Inflammatory macrophage treated with lipopolysaccharide for 4 hours (primary cell): ENCODE measurements around the gene KLHL26.
"Not testable (repeated sequence)": the region's sequence is repeated elsewhere in the genome, so short reads cannot be mapped to it uniquely, and the experiment has no call there.

Experiments used
- DNase-seq: peaks from one replicate; pipeline ENCODE4 v3.0.0-alpha.2; 2020

The KLHL26 gene, protein sequence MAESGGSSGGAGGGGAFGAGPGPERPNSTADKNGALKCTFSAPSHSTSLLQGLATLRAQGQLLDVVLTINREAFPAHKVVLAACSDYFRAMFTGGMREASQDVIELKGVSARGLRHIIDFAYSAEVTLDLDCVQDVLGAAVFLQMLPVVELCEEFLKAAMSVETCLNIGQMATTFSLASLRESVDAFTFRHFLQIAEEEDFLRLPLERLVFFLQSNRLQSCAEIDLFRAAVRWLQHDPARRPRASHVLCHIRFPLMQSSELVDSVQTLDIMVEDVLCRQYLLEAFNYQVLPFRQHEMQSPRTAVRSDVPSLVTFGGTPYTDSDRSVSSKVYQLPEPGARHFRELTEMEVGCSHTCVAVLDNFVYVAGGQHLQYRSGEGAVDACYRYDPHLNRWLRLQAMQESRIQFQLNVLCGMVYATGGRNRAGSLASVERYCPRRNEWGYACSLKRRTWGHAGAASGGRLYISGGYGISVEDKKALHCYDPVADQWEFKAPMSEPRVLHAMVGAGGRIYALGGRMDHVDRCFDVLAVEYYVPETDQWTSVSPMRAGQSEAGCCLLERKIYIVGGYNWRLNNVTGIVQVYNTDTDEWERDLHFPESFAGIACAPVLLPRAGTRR

DNA sequence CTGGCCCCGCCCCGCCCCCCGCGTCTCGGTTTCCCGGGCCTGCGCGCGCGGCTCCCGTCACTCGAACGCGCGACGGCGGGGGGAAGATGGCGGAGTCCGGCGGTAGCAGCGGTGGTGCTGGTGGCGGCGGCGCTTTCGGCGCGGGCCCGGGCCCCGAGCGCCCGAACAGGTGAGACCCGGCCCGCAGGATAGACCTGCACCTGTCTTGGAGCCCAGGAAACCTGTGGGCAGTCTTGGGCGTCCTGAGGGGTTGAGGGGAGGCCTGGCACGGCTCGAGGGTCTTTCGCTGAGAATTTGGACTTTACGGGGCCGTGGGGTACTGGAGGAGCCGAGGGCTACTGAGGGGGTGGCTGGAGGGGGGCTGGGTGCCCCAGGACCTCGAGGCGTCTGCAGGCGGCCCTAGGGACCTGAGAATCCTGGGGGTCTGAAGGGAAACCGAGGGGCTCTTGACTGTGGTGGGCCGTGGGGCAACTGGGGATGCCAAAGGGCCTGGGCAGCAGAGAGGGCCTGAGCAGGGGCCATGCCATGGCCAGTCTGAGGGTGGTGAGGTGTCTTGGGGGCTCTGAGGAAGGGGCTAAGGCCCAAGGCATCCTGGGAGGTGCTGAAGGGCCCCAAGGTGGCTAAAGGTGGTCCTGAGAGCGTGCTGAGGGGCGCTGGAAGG lies at the start of gene KLHL26:
TSS of gene KLHL26 (plus strand) at position 60 of the 661 bp plus-strand sequence. CDS start at position 87, 27 bp downstream.
- DNase-seq = no peak

DNA sequence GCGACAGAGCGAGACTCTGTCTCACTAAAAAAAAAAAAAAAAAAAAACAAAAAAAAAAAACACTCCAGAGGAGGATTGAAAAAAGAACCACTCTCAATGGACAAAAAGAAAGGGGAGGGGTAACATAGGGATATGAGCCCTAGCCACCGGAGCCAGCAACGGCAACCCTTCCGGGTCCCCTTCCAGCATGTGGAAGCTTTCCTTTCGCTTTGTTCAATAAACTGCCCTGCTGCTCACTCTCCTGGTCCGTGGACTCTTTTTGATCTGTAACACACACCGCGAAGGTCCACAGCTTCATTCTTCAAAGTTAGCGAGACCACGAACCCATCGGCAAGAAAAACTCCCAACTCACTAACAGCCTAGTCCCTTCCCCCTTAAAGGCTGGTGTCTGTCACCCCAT lies 49.3 kb upstream of the KLHL26 start:
- DNase-seq = no peak

DNA sequence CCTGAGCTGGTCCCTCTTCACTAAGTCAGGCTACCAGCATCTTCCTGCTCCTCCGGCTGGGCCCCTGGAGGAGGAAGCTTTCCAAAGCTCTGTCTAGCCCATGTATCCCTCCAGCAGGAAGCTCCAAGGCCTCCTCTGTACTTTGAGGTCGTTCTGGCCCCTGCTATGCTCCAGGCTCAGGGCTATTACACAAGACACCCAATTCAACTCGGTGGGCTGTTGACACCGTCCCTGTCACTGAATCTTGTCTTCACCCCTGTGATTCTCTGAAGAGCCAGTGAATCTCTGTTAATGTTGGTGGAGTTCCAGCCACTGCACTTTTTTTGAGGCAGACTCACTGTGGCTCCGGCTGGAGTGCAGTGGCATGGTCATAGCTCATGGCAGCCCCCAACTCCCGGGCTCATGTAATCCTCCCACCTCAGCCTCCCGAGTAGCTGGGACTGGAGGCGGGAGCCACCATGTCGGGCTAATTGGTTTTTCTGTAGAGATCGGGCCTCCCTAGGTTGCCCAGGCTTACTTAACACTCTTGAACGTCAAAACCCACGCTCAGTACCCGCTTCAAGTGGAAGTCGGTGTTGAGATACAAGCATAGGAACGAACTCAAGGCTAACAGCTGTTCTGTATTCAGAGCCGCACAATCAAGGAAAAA lies 48.7 kb upstream of the KLHL26 start:
- no peak for DNase-seq

DNA sequence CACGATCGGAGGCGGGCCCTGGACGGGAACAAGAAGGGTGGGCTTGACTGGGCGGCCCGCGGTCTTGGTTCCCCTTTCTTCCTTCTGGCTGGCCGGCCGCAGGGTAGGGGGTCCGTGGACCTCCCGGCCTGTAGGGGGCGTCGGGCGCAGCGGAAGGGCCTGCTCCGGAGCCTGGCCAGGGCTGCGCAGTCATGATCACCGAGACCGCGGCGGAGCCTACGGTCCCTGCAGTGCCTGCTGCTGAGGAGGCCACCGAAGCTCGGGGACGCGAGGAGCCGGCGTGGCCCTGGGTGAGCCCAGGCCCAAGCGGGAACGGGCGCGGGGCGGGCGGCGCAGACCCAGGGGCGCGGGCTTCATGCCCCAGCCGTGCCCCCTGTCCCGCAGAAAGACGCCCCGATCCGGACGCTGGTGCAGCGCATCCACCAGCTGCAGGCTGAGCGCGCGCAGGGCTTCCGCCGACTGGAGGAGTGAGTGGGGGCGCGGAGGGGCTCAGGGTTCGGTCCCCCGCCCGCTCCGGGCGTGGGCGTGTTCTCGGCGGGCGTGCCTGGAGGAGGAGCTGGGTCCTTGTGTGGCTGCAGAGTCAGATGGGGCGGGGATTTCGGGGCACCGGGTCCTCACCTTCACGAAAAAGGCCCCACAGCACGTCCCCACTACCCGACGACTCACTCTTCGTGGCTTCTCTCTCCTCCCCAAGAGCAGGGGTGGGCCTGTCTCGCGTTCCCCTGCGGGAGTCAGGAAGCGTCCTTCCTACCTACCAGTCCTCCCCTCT lies 48.0 kb upstream of the KLHL26 start, which contains the start of gene REX1BD:
TSS of gene REX1BD (plus strand) at position 188 of the 769 bp plus-strand sequence. CDS start at position 192, 4 bp downstream.
- DNase-seq = peak; percentile 86

DNA sequence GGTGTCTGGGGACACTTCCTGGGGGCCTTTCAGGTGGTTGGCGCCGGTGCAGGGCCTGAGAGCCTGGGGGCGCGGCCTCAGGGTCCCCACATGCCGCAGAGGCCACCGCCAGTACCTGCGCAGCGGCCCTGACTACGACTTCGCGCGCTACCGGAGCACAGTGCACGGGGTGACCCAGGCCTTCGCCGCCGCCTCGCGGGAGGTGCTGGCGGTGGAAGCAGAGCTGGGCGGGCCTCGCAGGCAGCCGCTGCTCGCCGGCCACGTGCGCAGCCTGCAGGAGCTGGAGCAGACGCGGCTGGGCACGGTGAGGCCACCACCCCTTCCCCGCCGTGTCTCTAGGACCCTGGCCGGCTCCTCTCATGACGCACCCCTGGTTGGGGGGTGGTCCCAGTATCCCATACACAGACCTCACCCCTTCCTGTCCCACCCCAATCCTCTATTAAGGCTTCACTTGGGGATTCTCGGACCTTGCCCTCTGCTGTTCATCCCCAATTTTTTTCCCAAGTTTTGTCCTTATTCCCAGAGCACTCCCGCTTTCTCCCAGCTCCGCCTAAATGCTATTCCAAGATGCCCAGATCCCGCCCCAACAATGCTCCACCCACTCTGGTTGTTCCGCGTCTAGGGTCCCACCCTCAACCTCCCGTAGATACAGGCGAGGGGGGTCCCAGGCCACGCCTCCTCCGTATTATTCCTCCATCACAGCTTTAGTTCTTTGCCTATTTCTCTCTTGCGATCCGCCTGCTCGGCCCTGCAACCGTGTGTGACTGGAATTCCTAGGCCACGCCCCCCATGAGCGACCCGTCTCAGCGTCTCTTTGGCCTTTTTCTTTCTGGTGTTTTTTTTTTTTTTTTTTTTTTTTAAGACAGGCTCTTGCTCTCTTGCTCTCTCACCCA lies 47.2 kb upstream of the KLHL26 start:
- DNase-seq = peak; percentile 74

DNA sequence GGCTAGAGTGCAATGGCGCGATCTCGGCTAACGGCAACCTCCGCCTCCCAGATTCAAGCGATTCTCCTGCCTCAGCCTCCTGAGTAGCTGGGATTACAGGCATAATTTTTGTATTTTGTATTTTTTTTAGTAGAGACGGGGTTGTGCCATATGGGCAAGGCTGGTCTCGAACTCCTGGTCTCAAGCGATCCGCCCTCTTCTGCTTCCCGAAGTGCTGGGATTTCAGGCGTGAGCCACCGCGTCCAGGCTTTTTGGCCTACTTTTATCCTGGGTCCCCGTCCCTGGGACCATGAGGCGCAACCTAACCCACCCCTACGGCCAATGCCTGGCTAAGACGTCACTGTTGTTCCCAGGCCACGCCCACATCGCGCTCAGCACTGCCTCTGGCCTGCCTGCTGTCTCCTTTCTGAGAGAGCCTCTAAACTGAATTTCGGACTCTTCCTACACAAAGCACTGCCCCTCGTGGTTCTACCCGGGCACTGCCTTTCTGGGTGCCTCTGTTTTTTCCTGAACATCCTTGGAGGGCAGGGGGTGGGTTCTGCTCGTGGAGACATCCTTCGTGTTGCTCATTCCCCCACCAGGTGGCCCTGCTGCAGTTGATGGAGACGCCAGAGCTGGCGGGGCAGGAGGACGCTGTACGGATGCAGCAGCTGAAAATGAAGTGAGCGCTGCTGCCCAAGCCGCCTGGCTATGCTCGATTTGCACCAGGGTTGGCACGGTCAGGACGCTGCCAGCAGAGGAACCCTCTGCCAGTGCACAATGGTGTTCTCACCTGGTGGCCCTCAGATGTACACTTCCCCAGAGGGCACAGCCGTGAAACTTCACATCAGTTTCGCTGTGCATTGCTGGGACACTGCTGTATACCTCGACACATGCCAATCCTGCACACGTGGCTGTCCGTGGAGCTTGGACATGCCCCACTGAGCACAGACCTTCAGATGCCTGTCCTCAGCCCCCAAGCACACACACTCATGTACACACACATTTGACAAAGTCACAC lies 46.3 kb upstream of the KLHL26 start:
- peak; percentile 32 for DNase-seq

DNA sequence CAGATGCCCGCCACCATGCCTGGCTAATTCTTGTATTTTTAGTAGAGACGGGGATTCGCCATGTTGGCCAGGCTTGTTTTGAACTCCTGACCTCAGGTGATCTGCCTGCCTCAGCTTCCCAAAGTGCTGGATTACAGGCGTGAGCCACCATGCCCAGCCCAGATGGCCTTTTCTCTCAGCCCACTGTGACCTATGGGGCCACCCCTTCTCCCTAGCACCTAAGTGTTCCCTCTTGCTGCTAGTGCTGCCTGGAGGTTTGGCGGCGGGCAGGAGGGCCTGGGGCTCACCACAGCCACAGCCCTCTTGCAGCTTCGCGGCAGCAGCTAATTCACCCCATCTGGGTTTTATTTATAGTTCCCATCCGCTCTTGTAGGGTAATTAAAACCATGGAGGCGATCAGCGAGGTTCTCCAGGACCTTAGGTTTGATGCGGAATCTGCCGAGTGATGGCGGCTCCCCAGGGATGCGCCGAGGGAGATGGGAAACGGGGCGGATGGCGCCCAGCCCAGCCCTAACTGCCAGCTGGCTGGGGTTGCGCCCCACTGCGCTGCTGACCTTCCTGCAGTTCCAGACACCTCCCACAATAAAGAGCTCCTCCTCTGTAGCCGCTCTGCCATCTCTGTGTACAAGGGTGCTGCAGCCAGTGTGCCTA lies 45.0 kb upstream of the KLHL26 start:
- DNase-seq = no peak

DNA sequence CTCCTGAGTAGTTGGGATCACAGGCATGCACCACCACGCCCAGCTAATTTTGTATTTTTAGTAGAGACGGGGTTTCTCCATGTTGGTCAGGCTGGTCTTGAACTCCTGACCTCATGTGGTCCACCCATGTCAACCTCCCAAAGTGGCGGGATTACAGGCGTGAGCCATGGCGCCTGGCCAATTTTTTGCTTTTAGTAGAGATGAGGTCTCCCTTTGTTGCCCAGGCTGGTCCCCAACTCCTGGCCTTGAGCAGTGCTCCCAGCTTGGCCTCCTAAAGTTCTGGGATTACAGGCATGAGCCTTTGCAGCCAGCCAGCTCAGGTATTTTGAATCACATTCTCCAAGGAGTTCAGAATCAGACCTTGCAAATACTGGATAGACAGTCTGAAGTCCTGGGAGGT lies 44.1 kb upstream of the KLHL26 start:
- not testable (repeated sequence) for DNase-seq

DNA sequence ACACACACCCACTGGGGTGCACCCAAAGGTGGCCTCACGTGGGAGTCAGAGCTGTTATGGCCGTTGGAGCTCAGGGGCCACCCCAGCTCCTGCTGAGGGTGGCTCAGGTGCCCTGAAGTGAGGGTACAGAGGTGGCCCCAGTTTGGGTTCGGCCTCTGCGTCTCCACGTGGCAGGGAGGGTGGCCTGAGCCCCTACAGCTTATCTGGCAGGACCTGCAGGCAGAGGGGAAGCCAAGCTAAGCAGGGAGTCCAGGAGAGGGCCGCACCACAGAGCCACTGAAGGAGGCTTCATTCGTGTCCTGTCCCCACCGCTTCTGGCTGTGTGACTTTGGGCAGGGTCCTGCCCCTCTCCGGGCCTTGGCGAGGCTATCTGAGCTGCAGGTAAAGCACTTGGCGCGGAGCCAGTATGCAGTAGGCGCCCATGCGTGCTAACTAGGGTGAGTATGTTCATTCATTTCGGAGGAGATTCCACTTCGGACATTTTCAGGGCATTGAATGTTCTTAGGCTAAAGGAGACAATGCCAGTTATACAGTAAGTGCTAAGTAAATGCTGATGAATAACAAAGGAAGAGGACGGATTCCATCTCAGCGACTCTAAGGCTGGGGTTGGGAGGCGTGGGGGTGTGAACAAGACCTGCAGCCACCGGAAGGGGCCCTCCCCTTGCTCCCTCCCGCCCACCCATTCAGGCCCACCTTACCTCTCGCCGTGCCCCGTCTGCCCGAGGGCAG lies 43.3 kb upstream of the KLHL26 start:
- no peak for DNase-seq

DNA sequence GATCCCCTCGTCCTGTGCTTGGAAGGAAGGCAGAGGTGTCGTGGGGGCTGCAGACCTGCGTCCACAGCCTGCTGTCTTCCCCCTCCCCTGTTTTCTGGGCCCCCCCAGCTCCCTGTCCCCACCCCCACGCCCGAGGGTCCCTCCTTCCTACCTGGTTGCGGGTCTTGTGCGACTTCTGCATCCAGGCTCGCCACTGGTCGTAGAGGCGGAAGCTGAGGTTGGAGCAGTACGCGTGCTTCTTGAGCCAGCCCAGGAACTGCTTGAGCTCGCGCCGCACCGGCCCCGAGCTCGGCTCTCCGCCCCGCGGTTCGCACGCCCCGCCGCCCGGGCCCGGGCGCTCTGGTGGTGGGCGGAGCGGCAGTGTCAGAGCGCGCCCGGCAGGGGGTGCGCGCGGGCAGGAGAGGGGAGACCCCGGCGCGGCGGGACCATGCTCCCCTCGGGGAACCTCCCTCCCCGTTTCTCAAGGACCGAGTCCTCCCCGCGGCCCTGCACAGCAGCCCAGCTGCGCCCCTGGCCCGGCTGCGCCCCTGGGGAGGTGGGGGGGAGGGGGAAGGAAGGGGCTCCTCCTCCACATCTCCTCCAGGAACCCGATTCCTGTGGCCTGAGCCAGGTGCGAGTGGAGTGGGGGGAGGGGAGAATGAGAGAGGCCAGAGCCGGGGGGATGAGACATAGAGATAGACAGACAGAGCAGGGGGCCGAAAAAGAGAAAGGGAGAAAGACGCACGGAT lies 42.6 kb upstream of the KLHL26 start:
- DNase-seq = peak; percentile 62

DNA sequence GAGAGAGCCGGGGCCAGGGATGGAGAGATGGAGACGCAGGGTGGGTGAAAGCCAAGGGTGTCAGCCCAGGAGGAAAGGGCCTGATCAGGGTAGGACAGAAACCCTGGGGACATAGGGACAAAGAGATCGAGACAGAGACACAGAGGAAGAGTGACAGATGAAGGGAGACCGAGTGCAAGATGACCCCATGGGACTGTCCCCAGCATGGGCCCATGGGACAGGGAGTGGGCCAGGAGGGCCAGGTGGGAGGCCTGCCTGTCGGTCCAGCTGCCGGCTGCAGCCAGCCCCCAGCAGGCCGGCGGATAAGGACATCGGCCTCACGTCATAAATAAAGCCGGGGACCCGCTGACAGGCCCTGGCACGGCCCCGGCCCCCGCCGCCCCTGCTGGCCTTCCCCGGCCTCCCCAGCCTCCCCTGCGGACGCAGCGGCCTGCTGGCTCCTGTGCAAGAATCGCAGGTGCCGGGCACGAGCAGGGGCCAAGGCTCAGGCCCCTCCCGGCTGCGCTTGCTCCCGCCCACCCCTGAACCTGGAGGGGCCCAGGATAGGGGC lies 41.9 kb upstream of the KLHL26 start:
- DNase-seq = no peak

DNA sequence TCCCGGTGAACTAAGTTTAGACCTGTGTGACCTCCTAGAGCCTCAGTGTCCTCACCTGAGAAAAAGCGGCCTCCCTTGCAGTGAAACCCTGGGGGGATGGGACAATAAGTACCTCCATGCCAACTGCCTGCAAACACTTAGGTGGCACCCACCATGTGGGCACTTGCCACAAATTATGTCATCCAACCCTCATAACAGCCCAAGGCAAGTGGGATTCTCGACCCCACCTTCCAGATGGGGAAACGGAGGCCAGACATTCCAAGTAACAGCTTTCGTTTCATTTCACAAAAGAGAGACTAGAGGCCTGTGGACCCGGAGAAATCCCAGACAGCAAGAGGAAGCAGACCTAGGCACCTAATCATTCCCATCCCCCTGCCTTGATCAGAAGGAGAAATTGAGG lies 41.4 kb upstream of the KLHL26 start:
- no peak for DNase-seq

DNA sequence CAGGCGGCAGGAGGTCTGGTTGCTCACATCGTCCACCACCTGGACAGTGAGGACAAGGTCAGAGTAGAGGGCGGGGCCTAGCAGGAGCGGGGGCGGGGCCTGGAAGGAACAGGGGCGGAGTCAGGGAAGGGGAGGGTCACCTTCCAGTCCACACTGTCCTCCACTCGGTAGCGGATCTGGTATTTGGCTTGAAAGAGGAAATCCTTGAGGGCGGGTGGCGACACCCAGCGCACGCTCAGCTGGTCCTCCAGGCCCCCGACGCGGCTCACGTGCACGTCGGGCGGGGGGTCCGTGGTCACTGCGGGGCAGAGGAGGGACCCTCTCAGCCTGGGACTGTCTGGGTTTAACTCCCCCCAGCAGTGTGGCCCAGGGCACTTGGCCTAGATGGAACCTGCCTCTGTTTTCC lies 40.1 kb upstream of the KLHL26 start:
- peak; percentile 81 for DNase-seq

DNA sequence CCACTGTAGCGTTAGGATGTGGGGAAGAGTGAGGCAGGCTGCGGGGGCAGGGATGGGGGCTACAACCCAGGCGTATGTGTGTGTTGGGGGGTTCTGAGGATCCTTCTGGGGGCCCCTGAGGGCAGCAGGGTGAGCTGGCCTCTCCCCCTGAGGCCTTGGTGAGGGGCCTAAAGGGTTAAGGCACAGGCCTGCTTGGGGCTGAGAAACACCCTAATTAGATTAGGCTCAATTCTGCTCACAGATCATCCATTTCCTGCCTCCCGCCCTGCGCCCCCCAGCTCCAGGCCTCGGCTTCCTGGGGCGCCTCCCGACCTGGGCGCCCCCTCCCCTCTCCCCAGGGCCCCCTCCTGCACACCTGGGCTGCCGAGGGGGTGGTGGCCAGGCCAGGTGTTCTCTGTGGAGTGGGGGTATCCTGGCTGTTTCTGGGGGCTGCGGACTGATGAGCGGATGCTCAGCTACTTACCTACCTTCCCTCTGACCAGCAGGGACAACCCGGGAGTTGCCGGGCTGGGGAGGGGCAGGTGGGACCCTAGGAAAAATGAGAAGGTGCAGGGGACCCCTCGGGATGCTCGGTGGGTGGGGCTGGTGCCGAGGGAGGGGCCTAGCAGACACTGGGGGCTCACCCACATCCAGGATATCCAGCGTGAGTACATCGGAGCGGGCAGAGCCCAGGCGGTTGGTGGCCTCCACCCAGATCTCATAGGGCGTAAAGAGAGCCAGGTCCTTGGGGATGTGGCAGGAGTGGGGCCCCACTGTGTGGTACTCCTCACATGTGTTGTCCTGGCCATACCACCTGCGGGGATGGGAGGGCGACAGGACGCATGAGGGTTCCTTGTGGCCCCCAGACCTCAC lies 38.8 kb upstream of the KLHL26 start:
- no peak for DNase-seq

DNA sequence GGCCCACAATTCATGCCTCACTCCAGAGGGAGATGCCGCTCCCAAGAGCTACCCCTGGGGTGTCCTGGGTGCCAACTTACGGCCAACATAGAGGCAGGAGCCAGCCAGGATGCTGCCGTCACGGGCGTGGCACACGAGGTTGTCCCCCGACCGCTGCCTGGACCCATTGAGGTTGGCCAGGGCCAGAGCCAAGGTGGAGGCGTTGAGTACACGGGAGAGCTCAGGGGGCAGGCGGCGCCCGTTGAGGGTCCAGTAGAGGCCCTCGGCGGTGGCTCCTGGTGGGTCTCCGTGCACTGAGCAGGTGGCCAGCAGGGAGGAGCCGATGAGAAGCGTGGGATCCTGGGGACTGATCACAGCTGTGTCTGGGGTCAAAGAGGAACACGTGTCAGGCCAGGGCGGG lies 37.3 kb upstream of the KLHL26 start:
- no peak for DNase-seq

DNA sequence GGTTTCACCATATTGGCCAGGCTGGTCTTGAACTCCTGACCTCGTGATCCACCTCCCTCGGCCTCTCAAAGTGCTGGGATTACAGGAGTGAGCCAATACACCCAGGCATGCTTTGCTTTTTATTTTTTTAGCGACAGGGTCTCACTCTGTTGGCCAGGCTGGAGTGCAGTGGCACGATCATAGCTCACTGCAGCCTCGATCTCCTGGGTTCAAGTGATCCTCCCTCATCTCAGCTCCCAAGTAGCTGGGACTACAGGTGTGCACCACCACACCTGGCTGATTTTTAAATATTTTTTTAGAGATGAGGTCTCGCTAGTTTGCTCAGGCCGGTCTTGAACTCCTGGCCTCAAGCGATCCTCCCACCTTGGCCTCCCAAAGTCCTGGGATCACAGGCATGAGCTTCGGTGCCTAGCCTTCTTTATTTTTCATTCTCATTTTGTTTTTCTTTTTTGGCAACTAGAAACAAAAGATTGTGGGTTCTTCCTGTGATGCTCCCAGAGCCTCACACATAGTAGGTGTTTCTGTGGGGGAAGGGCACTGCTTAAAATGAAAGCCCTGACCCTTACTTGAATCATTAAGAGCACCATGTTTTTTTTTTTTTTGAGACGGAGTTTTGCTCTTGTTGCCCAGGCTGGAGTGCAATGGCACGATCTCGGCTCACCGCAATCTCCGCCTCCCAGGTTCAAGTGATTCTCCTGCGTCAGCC lies 36.0 kb upstream of the KLHL26 start:
- DNase-seq = not testable (repeated sequence)
